ENCODE measurements around the gene PLEKHN1.
"Not testable (repeated sequence)": the region's sequence is repeated elsewhere in the genome, so short reads cannot be mapped to it uniquely, and the experiment has no call there.

Gene PLEKHN1

DNA sequence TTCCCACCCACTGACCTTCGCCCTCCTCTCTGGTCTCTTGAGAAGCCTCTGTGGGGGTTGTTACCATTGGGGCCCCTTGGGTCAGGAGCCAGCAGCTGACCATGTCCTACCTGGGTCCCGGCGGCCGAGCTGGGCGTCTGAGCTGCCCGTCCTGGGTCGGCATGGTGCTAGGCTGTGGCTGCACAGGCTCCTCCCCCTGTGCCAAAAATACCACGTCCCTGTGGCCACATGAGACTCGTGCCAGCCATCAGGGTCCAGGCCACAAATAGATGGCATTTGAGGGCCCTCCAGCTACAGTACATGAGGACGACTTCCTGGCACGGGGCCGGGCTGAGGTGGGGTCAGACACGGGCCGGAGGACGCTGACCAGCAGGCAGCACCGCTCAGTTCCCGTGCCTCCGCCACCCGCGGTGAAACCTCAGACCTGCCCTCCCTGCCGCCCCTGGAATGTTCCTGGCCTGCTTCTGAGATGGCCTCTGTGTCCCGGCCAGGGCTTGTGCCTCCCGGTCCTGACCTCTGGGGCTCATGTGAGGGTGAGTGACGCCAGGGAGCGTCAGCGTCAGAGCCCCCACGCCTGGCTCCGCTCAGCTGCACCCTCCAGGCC, 15.8 kb downstream of the PLEKHN1 start, which contains the start of gene PERM1:
Gene PERM1, minus strand, starts transcription at position 139 of the 604 bp plus-strand sequence. CDS start 1,064 bp downstream, outside the sequence.
- Histone ChIP-seq H3K4me1 (ENCODE audit: insufficient read depth, low read length) (peaks cover 2% of the 10 kb centered on the region), H3K27me3 (ENCODE audit: insufficient read depth, low read length) (peaks cover 20% of the 10 kb centered on the region)

DNA sequence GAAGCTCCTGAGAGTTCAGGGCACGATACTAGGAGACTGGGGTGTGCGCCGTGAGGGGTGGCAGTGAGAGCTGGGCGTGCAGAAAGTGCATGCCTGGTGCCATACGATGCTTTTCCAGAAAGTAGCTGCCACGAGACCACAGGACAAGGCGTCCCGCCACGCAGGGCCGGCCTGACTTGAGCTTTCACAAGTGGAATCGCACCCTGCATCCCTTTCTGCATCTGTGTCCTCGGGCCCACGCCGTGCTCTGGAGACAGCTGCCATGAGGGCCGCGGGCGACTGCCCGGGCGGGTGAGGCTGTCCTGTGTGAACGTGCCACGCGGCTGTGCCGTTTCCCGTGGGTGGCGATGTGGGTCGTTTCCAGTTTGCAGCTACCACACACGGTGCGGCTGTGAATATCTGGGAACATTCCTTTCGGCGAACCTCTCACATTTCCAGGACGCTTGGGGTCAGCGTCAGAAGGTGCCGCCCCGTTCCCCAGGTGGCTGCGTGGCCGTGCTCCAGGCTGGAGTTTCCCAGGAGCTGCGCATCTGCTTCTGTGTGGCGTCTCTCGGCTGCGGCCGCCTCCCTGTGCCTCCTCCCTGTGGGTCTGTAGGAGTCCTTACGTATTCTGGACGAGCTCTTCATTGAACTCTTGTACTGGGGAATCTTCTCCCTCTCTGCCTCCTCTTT, 16.6 kb downstream of the PLEKHN1 start:
- Histone ChIP-seq H3K4me1 (ENCODE audit: insufficient read depth, low read length) (peaks cover 2% of the 10 kb centered on the region), H3K36me3 (ENCODE audit: insufficient read depth, low read length) (no peaks in the 10 kb centered on the region), H3K27me3 (ENCODE audit: insufficient read depth, low read length) (peaks cover 20% of the 10 kb centered on the region), H2AFZ (ENCODE audit: low read depth, low read length) (no peak overlapping the region), H3K9me3 (ENCODE audit: low read length) (peaks cover 4% of the 10 kb centered on the region), H3K4me3 (ENCODE audit: low read length) (no peak overlapping the region)

More for the DNA sequence above, 15.8 kb downstream of the PLEKHN1 start, which contains the start of gene PERM1:
- no peaks in the 10 kb centered on the region for H3K36me3 ChIP-seq (ENCODE audit: insufficient read depth, low read length)
- no peak within 1 kb of the TSS for H3K4me3 ChIP-seq (ENCODE audit: low read length)
- H3K9me3 ChIP-seq (ENCODE audit: low read length): peaks cover 4% of the 10 kb centered on the region
- H2AFZ ChIP-seq (ENCODE audit: low read depth, low read length): no peak within 1 kb of the TSS

DNA sequence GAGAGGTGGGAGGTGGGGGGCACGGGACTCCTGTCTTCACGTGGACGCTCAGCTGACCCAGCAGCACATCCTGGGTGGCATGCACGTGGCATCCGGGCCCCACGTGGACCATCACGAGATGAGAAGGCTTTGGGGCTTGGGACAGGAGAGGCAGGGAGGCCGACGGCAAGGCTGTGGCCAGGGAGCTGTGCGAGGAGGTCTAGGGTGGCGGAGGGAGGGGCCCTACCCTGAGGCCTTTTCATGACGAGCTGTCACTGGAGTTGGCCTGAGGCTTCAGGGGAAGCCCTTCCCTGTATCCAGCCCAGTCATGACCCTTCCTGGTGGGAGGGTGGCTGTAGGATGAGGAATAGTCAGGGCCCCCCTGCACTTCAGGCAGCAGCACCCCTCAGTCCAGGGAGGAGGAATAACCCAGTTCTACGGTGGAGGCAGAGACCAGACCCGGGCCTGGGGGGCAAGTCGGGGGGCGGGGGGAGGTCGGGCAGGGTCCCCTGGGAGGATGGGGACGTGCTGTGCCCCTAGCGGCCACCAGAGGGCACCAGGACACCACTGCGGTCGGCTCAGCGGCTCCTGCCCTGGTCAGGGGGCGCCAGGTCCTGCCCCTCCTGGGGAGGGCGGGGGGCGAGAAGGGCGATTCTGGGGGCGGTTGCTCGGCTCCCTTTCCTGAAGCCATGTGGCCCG, 17.7 kb downstream of the PLEKHN1 start:
- Histone ChIP-seq H3K27me3 (ENCODE audit: insufficient read depth, low read length) (peaks cover 20% of the 10 kb centered on the region), H3K9me3 (ENCODE audit: low read length) (peaks cover 2% of the 10 kb centered on the region), H3K4me1 (ENCODE audit: insufficient read depth, low read length) (peaks cover 2% of the 10 kb centered on the region), H2AFZ (ENCODE audit: low read depth, low read length) (no peak overlapping the region), H3K4me3 (ENCODE audit: low read length) (no peak overlapping the region), H3K36me3 (ENCODE audit: insufficient read depth, low read length) (no peaks in the 10 kb centered on the region)

DNA sequence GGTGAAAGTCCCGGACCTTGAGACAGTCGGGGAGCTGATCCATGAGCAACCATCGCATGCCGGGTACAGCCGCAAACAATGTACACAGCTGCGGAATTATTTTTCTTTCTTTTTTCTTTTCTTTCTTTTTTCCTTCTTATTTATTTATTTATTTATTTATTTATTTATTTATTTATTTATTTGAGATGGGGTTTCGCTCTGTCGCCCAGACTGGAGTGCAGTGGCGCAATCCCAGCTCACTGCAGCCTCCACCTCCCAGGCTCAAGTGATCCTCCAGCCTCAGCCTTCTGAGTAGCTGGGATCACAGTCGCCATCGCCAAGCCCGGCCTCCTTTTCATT, 18.2 kb downstream of the PLEKHN1 start:
- Histone ChIP-seq H3K4me3 (ENCODE audit: low read length) (no peak overlapping the region), H3K27me3 (ENCODE audit: insufficient read depth, low read length) (peaks cover 20% of the 10 kb centered on the region), H3K4me1 (ENCODE audit: insufficient read depth, low read length) (peaks cover 2% of the 10 kb centered on the region), H3K9me3 (ENCODE audit: low read length) (peaks cover 2% of the 10 kb centered on the region), H3K36me3 (ENCODE audit: insufficient read depth, low read length) (no peaks in the 10 kb centered on the region), H2AFZ (ENCODE audit: low read depth, low read length) (no peak overlapping the region)

DNA sequence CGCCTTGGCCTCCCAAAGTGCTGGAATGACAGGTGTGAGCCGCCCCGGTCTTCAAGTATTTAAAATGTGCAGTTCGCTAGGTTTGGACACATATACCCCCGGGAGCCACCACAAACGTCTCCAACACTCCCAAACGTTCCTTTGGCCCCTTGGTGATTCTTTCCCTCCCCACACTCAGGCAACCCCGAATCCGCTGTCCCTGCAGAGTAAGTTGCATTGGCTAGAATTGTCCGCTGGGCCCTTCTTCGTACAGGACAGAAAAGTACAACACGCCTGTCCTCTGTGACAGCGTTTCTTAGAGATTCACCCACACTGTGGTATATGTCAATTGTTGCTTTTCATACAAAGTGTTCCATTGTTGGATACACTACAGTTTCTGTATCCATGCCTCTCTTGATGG, 18.8 kb downstream of the PLEKHN1 start:
- H3K36me3 ChIP-seq (ENCODE audit: insufficient read depth, low read length): no peaks in the 10 kb centered on the region

DNA sequence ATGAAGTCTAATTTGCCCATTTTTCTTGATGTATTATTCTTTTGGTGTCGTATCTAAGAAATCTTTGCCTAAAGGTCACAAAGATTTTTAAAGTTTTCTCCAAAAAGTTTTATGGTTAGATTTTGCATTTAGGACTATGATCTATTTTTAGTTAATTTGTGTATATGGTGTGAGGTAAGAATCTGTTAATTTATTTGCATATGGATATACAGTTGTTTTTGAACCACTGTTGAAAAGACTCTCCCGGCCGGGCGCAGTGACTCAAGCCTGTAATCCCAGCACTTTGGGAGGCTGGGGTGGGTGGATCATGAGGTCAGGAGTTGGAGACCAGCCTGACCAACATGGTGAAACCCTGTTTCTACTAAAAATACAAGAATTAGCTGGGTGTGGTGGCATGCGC, 21.8 kb downstream of the PLEKHN1 start:
- not testable (repeated sequence) for H3K36me3 ChIP-seq (ENCODE audit: insufficient read depth, low read length); H3K4me3 ChIP-seq (ENCODE audit: low read length); H2AFZ ChIP-seq (ENCODE audit: low read depth, low read length); H3K27me3 ChIP-seq (ENCODE audit: insufficient read depth, low read length); H3K9me3 ChIP-seq (ENCODE audit: low read length); H3K4me1 ChIP-seq (ENCODE audit: insufficient read depth, low read length)

More for the DNA sequence above, 18.8 kb downstream of the PLEKHN1 start:
- H3K9me3 ChIP-seq (ENCODE audit: low read length): no peaks in the 10 kb centered on the region
- H2AFZ ChIP-seq (ENCODE audit: low read depth, low read length): no peak overlapping the region
- H3K4me3 ChIP-seq (ENCODE audit: low read length): no peak overlapping the region
- peaks cover 20% of the 10 kb centered on the region for H3K27me3 ChIP-seq (ENCODE audit: insufficient read depth, low read length)
- H3K4me1 ChIP-seq (ENCODE audit: insufficient read depth, low read length): peaks cover 2% of the 10 kb centered on the region

DNA sequence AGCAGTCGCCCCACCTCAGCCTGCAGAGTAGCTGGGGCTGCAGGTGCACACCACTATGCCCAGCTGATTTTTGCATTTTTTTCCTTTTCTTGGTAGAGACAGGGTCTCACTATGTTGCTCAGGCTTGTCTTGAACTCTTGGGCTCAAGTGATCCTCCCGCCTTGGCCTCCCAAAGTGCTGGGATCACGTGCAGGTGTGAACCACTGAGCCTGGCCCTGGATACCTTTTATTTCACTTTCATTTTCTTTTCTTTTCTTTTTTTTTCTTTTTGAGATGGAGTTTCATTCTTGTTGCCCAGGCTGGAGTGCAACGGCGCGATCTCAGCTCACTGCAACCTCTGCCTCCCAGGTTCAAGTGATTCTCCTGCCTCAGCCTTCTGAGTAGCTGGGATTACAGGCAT, 25.0 kb downstream of the PLEKHN1 start:
- H3K36me3 ChIP-seq (ENCODE audit: insufficient read depth, low read length); H2AFZ ChIP-seq (ENCODE audit: low read depth, low read length); H3K4me1 ChIP-seq (ENCODE audit: insufficient read depth, low read length); H3K4me3 ChIP-seq (ENCODE audit: low read length); H3K27me3 ChIP-seq (ENCODE audit: insufficient read depth, low read length): not testable (repeated sequence)
- H3K9me3 ChIP-seq (ENCODE audit: low read length): peaks cover 11% of the 10 kb centered on the region

DNA sequence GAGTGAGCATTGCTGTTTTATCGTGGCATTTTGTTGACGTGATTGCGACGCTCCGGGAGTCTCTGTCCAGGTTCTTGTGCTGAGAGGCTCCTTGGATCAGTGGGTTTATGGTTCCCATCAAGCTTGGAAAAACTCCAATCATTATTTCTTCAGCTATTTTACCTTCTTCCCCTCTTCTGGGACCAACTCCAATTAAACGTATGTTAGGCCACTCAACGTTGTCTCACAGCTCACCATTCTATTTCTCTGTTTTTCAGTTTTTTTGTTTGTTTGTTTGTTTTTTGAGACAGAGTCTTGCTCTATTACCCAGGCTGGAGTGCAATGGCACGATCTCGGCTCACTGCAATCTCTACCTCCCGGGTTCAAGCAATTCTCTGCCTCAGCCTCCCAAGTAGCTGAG, 25.6 kb downstream of the PLEKHN1 start:
- Histone ChIP-seq H3K36me3 (ENCODE audit: insufficient read depth, low read length) (no peaks in the 10 kb centered on the region), H2AFZ (ENCODE audit: low read depth, low read length) (no peak overlapping the region), H3K27me3 (ENCODE audit: insufficient read depth, low read length) (no peaks in the 10 kb centered on the region), H3K9me3 (ENCODE audit: low read length) (peaks cover 11% of the 10 kb centered on the region), H3K4me3 (ENCODE audit: low read length) (no peak overlapping the region), H3K4me1 (ENCODE audit: insufficient read depth, low read length) (peaks cover 5% of the 10 kb centered on the region)

DNA sequence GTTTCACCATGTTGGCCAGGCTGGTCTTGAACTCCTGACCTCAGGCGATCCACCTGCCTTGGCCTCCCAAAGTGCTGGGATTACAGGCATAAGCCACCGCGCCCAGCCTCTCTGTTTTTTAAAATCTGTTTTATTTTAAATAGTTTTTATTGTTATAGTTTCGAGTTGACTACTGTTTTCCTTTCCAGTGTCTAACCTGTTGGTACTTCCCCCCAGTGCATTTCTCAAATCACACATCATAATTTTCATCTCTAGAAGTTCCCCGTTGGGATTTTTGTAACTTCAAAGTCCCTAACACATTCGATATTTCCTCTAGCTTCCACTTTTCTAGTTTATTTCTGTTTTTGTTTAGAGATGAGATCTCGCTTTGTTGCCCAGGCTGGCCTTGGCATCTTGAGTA, 26.1 kb downstream of the PLEKHN1 start:
- H3K9me3 ChIP-seq (ENCODE audit: low read length): peaks cover 11% of the 10 kb centered on the region
- H2AFZ ChIP-seq (ENCODE audit: low read depth, low read length): no peak overlapping the region
- H3K4me3 ChIP-seq (ENCODE audit: low read length): no peak overlapping the region
- no peaks in the 10 kb centered on the region for H3K36me3 ChIP-seq (ENCODE audit: insufficient read depth, low read length)
- peaks cover 9% of the 10 kb centered on the region for H3K4me1 ChIP-seq (ENCODE audit: insufficient read depth, low read length)
- no peaks in the 10 kb centered on the region for H3K27me3 ChIP-seq (ENCODE audit: insufficient read depth, low read length)

DNA sequence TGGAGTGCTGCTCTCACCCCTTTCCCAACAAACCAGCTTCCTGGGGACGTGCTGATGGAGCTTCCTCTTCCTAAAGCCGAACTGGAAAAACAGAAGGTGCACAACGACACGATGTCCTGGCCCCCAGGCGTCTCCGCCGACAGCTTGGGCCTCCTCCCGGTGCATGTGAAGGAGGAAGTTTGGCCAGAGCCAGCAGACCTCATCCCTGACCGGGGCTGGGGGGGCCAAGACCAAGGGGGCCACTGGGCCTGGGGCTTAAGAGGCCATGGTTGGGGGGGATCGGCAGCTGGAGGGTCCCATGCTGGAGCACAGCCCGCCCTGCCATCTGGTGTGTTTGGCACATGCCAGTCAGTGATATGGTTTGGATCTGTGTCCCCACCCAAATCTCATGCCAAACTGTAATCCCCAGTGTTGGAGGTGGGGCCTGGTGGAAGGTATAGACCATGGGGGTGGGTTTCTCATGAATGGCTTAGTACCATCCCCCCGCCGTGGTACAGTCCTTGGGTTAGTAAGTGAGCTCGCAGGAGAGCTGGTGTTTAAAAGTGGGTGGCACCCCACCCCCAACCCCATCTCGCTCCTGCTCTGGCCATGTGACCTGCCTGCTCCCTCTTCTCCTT, 27.2 kb downstream of the PLEKHN1 start:
- H3K4me3 ChIP-seq (ENCODE audit: low read length): no peak overlapping the region
- peaks cover 21% of the 10 kb centered on the region for H3K4me1 ChIP-seq (ENCODE audit: insufficient read depth, low read length)
- H2AFZ ChIP-seq (ENCODE audit: low read depth, low read length): no peak overlapping the region
- H3K9me3 ChIP-seq (ENCODE audit: low read length): peaks cover 11% of the 10 kb centered on the region
- peaks cover 3% of the 10 kb centered on the region for H3K36me3 ChIP-seq (ENCODE audit: insufficient read depth, low read length)
- no peaks in the 10 kb centered on the region for H3K27me3 ChIP-seq (ENCODE audit: insufficient read depth, low read length)

DNA sequence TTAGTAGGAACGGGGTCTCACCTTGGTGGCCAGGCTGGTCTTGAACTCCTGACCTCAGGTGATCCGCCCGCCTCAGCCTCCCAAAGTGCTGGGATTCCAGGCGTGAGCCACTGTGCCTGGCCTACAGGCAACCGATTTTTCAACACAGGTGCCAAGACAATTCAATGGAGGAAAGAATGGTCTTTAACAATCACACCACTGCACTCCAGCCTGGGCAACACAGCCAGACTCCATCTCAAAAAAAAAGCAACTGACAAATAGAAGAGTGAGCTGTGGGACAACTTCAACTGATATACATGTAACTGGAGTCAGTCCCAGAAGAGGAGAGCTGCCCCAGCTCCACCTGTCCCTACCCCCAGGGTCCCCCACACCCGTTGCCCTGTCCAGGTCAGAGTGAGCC, 28.3 kb downstream of the PLEKHN1 start:
- H3K36me3 ChIP-seq (ENCODE audit: insufficient read depth, low read length): not testable (repeated sequence)

DNA sequence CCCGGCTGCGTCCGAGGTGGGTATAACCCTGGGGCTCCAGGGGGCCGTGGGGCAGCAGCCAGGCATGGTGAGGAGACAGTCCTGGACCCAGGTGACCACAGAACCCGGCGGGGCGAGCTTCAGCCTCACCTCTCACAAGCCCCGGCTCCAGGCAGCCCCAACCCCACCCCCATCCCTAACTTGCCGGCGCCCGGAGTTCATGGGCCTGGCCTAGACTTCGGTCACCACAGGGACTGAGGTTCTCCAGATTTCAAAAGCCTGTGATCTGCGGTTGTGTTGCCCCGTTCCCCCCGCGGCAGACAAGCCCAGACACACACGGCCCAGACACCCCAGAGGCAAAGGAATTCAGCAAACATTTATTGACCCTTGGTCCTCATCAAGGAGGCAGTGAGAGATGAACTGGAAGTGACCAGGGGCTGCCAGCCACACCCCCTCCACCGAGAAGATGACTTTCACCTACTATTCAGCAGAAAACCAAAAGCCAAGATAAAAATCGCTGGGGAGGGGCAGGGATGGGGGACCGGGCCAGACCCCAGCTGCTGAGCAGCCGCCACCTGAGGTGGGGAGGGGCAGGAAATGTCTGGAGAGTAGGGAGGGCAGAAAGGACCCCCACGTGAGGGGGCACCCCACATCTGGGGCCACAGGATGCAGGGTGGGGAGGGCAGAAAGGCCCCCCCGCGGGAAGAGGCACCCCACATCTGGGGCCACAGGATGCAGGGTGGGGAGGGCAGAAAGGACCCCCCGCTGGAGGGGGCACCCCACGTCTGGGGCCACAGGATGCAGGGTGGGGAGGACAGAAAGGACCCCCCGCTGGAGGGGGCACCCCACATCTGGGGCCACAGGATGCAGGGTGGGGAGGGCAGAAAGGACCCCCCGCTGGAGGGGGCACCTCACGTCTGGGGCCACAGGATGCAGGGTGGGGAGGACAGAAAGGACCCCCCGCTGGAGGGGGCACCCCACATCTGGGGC, 29.7 kb downstream of the PLEKHN1 start:
- Histone ChIP-seq H2AFZ (ENCODE audit: low read depth, low read length) (no peak overlapping the region), H3K4me1 (ENCODE audit: insufficient read depth, low read length) (peaks cover 21% of the 10 kb centered on the region), H3K27me3 (ENCODE audit: insufficient read depth, low read length) (no peaks in the 10 kb centered on the region), H3K36me3 (ENCODE audit: insufficient read depth, low read length) (peaks cover 3% of the 10 kb centered on the region), H3K9me3 (ENCODE audit: low read length) (peaks cover 11% of the 10 kb centered on the region), H3K4me3 (ENCODE audit: low read length) (no peak overlapping the region)

More for the DNA sequence above, 28.3 kb downstream of the PLEKHN1 start:
- Histone ChIP-seq H3K9me3 (ENCODE audit: low read length) (peaks cover 11% of the 10 kb centered on the region), H3K4me1 (ENCODE audit: insufficient read depth, low read length) (peaks cover 21% of the 10 kb centered on the region)
- not testable (repeated sequence) for H3K27me3 ChIP-seq (ENCODE audit: insufficient read depth, low read length); H2AFZ ChIP-seq (ENCODE audit: low read depth, low read length); H3K4me3 ChIP-seq (ENCODE audit: low read length)
